HCT116 (cell line): ENCODE data around the gene CELF2. TPM values are rescaled to one million over a fixed set of nuclear protein-coding genes. Genes with fewer than 3 reads are reported as not detected.
"Not testable (repeated sequence)": the region's sequence is repeated elsewhere in the genome, so short reads cannot be mapped to it uniquely, and the experiment has no call there.

Experiments
- ATAC-seq: fragments of 200-7000 bp; cut with Tn5 transposase; 2 replicates; pipeline ENCODE4 v1.9.1; 2020; ENCODE audit warnings: mild to moderate bottlenecking, moderate library complexity
- BruUV-seq: library from RNA; stranded (reverse); fragments of 400-500 nt; replicated peaks from 2 replicates; lab custom pipeline; 2021; lab: Mats Ljungman, UMichigan
- CTCF ChIA-PET: fragments of 300-600 bp; sonication (Branson Sonifier 250); formaldehyde crosslinking; loops from one replicate; lab custom pipeline; 2021; ENCODE audit warnings: antibody characterized with exemption; lab: Charles Lee
- POLR2A ChIA-PET: fragments of 300-600, 350-600 bp; sonication (Branson Sonifier 250); formaldehyde crosslinking; loops from one replicate; lab custom pipeline; 2021; ENCODE audit warnings: antibody characterized with exemption; lab: Charles Lee
- RAD21 ChIA-PET, 2 experiments: fragments of 300-600 bp; sonication (Branson Sonifier 250); formaldehyde crosslinking; loops; one replicate each; lab custom pipeline; 2023; ENCODE audit warnings: low total read pairs in 2 of 2; ENCODE audit not compliant: uncharacterized antibody in 2 of 2, unreplicated experiment in 2 of 2, low non-redundant PET in 1 of 2; lab: Charles Lee
- DNase-seq: peaks from one replicate; pipeline ENCODE4 v3.0.0-alpha.2; 2010; ENCODE audit warnings: low read depth, low spot score
- H2AFZ ChIP-seq: fragments of 200-600 bp; shearing (Covaris generic), sonication (generic); 2 replicates; pipeline ENCODE4 v1.6.1; 2017; ENCODE audit warnings: low read depth, mixed run types, mixed read lengths, antibody characterized with exemption, low read length; ENCODE audit not compliant: poor library complexity, severe bottlenecking
- H3K27ac ChIP-seq: 2 replicates; pipeline ENCODE4 v1.5.1; 2012; ENCODE audit warnings: low read depth, low read length
- H3K27me3 ChIP-seq: fragments of 200-600 bp; sonication (generic); 2 replicates; pipeline ENCODE4 v1.6.1; 2016; ENCODE audit warnings: mixed run types, low read length, mixed read lengths; ENCODE audit not compliant: insufficient read depth
- H3K36me3 ChIP-seq, 2 experiments: fragments of 200-500 bp in 1 of 2; fragments of 200-600 bp in 1 of 2; sonication (Bioruptor generic) in 1 of 2; sonication (generic) in 1 of 2; 2 replicates each; pipeline versions ENCODE4 v1.5.1 to v1.6.1; 2014 to 2016; ENCODE audit warnings: low read length in 2 of 2, inconsistent platforms in 1 of 2, mixed read lengths in 1 of 2, mixed run types in 1 of 2; ENCODE audit not compliant: insufficient read depth in 2 of 2, control insufficient read depth in 1 of 2
- H3K4me1 ChIP-seq, 2 experiments: fragments of 200-600 bp in 1 of 2; sonication (generic) in 1 of 2; 2 replicates each; pipeline versions ENCODE4 v1.5.1 to v1.6.1; 2012 to 2017; ENCODE audit warnings: low read length in 2 of 2, inconsistent platforms in 1 of 2, mild to moderate bottlenecking in 1 of 2, mixed read lengths in 1 of 2, mixed run types in 1 of 2, moderate library complexity in 1 of 2; ENCODE audit not compliant: insufficient read depth in 2 of 2, control insufficient read depth in 1 of 2
- H3K4me2 ChIP-seq: fragments of 200-600 bp; sonication (generic); 2 replicates; pipeline ENCODE4 v1.6.1; 2017; ENCODE audit warnings: mixed run types, low read length, mixed read lengths
- H3K4me3 ChIP-seq, 2 experiments: fragments of 200-600 bp in 1 of 2; sonication (generic) in 1 of 2; replicated peaks in 1 of 2; 2 replicates each; pipeline ENCODE4 v1.5.1; 2011 to 2016; ENCODE audit warnings: low read length in 2 of 2, control low read depth in 1 of 2, low read depth in 1 of 2, mild to moderate bottlenecking in 1 of 2, mixed read lengths in 1 of 2, mixed run types in 1 of 2
- H3K79me2 ChIP-seq: fragments of 200-600 bp; sonication (generic); 2 replicates; pipeline ENCODE4 v1.6.1; 2017; ENCODE audit warnings: mild to moderate bottlenecking, mixed run types, low read length, moderate library complexity, mixed read lengths; ENCODE audit not compliant: insufficient read depth
- H3K9ac ChIP-seq: fragments of 200-600 bp; sonication (generic); 2 replicates; pipeline ENCODE4 v1.6.1; 2016; ENCODE audit warnings: low read length, mixed read lengths
- H3K9me2 ChIP-seq: fragments of 200-600 bp; sonication (generic), shearing (Covaris generic); 2 replicates; pipeline ENCODE4 v1.6.1; 2017; ENCODE audit warnings: mixed run types, mild to moderate bottlenecking, moderate library complexity; ENCODE audit not compliant: insufficient read depth
- H3K9me3 ChIP-seq, 2 experiments: fragments of 200-500 bp in 1 of 2; fragments of 200-600 bp in 1 of 2; sonication (Bioruptor generic) in 1 of 2; sonication (generic) in 1 of 2; 2 replicates each; pipeline ENCODE4 v1.6.1; 2014 to 2017; ENCODE audit warnings: low read length in 2 of 2, mixed read lengths in 2 of 2, inconsistent platforms in 1 of 2, low read depth in 1 of 2, mild to moderate bottlenecking in 1 of 2, mixed run types in 1 of 2, moderate library complexity in 1 of 2; ENCODE audit not compliant: control insufficient read depth in 1 of 2, insufficient read depth in 1 of 2
- H4K20me1 ChIP-seq: fragments of 200-600 bp; sonication (generic), shearing (Covaris generic); 2 replicates; pipeline ENCODE4 v1.6.1; 2017; ENCODE audit warnings: mixed run types, mild to moderate bottlenecking, moderate library complexity; ENCODE audit not compliant: insufficient read depth
- EGR1 ChIP-seq: IDR thresholded peaks from 2 replicates; pipeline ENCODE4 v1.6.1; 2012; ENCODE audit warnings: low read depth
- POLR2AphosphoS5 ChIP-seq: IDR thresholded peaks from 2 replicates; pipeline ENCODE4 v1.6.1; 2011; ENCODE audit warnings: mild to moderate bottlenecking, low read depth, low read length, moderate library complexity
- ZFX ChIP-seq: fragments of 450-650 bp; IDR thresholded peaks from 2 replicates; pipeline ENCODE4 v1.6.1; 2017
- intact Hi-C: fragments of 100-400 bp; cut with micrococcal nuclease; formaldehyde crosslinking; loops from 2 replicates; pipeline ENCODE4 v1.10.0; 2022
- total RNA-seq: library from RNA; stranded (reverse); gene quantifications from one replicate; pipeline ENCODE4 v1.2.1, GENCODE V29; 2021; ENCODE audit not compliant: unreplicated experiment
- TF ChIP-seq, protein P1 (sequence below): IDR thresholded peaks from 2 replicates; pipeline ENCODE4 v1.6.1; 2012

The CELF2 gene
- total RNA-seq, 1 experiment from 2014 or later, result 0.66 TPM

DNA sequence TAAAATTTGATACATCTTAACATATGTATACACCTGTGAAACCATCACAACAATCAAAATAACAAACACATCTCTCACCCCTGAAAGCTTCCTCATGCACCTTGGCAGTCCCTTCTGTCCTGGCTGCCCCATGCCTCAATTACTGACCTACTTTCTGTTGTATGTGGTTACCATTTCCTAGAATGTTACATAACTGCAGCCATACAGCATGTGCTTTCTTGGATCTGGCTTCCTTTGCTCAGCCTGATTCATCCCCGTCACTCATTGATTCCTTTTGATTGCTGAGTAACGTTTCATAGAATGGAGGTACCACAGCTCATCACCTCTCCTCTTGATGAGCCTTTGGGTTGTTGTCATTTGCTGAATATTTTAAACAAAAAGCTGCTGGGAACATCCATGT is 165.3 kb downstream of the CELF2 start:
- no peak overlapping the region for H3K27ac ChIP-seq
- TF ChIP-seq, protein P1, sequence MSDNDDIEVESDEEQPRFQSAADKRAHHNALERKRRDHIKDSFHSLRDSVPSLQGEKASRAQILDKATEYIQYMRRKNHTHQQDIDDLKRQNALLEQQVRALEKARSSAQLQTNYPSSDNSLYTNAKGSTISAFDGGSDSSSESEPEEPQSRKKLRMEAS, result no peak
- TF ChIP-seq, all 23 proteins: peak for 0
- Histone ChIP-seq H4K20me1 (no peaks in the 10 kb centered on the region), H3K36me3 (no peaks in the 10 kb centered on the region), H3K4me2 (no peak overlapping the region), H3K4me1 (no peaks in the 10 kb centered on the region), H3K27me3 (no peaks in the 10 kb centered on the region; the same call in 1 of the 2 replicates), H2AFZ (no peak overlapping the region), H3K79me2 (no peaks in the 10 kb centered on the region), H3K9me3 (no peaks in the 10 kb centered on the region; a peak in 1 of 4 replicates), H3K9ac (no peak overlapping the region), H3K4me3 (no peak overlapping the region), H3K9me2 (no peaks in the 10 kb centered on the region)
- DNase-seq, result no peak
- no TSS peak for BruUV-seq
- ChIA-PET CTCF (no interaction called here), POLR2A (no interaction called here), RAD21 (no interaction called here)
- intact Hi-C loops, result no loop called here
- ATAC-seq, result no peak

DNA sequence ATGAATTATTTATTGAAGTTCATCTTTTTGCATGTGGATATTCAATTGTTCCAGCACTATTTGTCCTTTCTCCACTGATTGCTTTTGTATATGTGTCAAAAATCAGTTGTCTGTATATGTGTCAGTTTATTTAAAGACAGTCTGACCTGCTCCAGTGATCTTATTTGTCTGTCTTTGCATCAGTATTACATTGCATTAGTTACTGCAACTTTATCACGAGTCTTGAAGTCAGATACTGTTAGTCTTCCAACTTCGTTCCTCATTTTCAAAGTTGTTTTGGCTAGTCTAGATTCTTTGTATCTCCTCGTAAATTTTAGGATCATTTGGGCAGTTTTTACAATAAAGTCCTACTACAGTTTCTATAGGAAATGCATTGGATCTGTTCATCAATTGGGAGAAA is 166.4 kb downstream of the CELF2 start:
- TF ChIP-seq, protein P1, result no peak
- TF ChIP-seq EGR1 (no peak), ZFX (no peak), POLR2AphosphoS5 (no peak)
- Histone ChIP-seq H3K79me2 (no peaks in the 10 kb centered on the region), H3K9me2 (no peaks in the 10 kb centered on the region), H3K9ac (no peak overlapping the region), H3K27me3 (no peaks in the 10 kb centered on the region; the same call in 1 of the 2 replicates), H3K36me3 (no peaks in the 10 kb centered on the region), H3K9me3 (no peaks in the 10 kb centered on the region; a peak in 1 of 4 replicates), H2AFZ (no peak overlapping the region), H3K27ac (no peak overlapping the region), H3K4me1 (no peaks in the 10 kb centered on the region), H4K20me1 (no peaks in the 10 kb centered on the region), H3K4me2 (no peak overlapping the region), H3K4me3 (no peak overlapping the region)
- intact Hi-C loops, result no loop called here
- RAD21 ChIA-PET, result no interaction called here
- BruUV-seq, result no TSS peak
- DNase-seq (no peak), ATAC-seq (no peak)
- POLR2A ChIA-PET, result no interaction called here
- CTCF ChIA-PET, result no interaction called here

DNA sequence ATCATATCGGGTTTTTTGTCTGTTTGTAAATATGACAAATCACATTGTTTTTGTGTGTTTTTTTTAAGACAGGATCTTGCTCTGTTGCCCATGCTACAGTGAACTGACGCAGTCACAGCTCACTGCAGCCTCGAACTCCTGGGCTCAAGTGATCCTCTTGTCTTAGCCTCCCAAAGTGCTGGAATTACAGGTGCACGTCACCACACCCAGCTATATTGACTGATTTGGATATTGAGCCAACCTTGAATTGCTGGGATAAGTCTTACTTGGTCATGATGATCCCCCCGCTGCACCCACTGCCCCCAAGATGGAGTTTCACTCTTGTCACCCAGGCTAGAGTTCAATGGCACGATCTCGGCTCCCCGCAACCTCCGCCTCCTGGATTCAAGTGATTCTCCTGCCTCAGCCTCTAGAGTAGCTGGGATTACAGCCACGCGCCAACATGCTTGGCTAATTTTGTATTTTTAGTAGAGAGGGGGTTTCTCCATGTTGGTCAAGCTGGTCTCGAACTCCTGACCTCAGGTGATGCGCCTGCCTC is 167.5 kb downstream of the CELF2 start:
- CTCF ChIA-PET, H3K4me2 ChIP-seq, H3K9me3 ChIP-seq, H2AFZ ChIP-seq, POLR2A ChIA-PET, H3K36me3 ChIP-seq, H3K4me3 ChIP-seq, RAD21 ChIA-PET, H3K4me1 ChIP-seq, H3K9me2 ChIP-seq, H3K27me3 ChIP-seq, H4K20me1 ChIP-seq, H3K79me2 ChIP-seq, DNase-seq, H3K27ac ChIP-seq, H3K9ac ChIP-seq, intact Hi-C loops, ATAC-seq, BruUV-seq: not testable (repeated sequence)
